Activated CD4-positive, alpha-beta T cell treated with anti-CD3 and anti-CD28 coated beads, Interleukin-10, Interleukin-2, amounts not matched to agents 100 ng/mL and 50 ng/mL, durations not matched to agents 16 hours and 8 hours (primary cell): Measurements from ENCODE around the gene DSCAM.

Experiments used
- DNase-seq: peaks from one replicate; pipeline ENCODE4 v3.0.0-alpha.2; 2020

The DSCAM gene

GRCh38 chr21:40438616-40439015 lies 408.3 kb downstream of the DSCAM start:
- DNase-seq = no peak

GRCh38 chr21:40436261-40436660 lies 410.7 kb downstream of the DSCAM start:
- DNase-seq = no peak

GRCh38 chr21:40433538-40433937 lies 413.4 kb downstream of the DSCAM start:
- peak; percentile 1 for DNase-seq

- no peak for DNase-seq
These were observed 421.0 kb downstream of the DSCAM start for GRCh38 chr21:40425981-40426380.

- no peak for DNase-seq
These were observed 423.9 kb downstream of the DSCAM start for GRCh38 chr21:40422896-40423635.

- no peak for DNase-seq
These were observed 425.8 kb downstream of the DSCAM start for GRCh38 chr21:40421121-40421520.

GRCh38 chr21:40416572-40416971 lies 430.4 kb downstream of the DSCAM start:
- DNase-seq = no peak

- no peak for DNase-seq
These were observed 438.4 kb downstream of the DSCAM start for GRCh38 chr21:40408561-40408960.

- no peak for DNase-seq
These were observed 442.6 kb downstream of the DSCAM start for GRCh38 chr21:40404396-40404800.

GRCh38 chr21:40402884-40403582 lies 443.9 kb downstream of the DSCAM start:
- no peak for DNase-seq

- DNase-seq = no peak
These were observed 451.2 kb downstream of the DSCAM start for GRCh38 chr21:40395732-40396131.

- no peak for DNase-seq
These were observed 453.9 kb downstream of the DSCAM start for GRCh38 chr21:40393066-40393465.

GRCh38 chr21:40388046-40388445 lies 458.9 kb downstream of the DSCAM start:
- DNase-seq = no peak

- DNase-seq = no peak
These were observed 459.8 kb downstream of the DSCAM start for GRCh38 chr21:40386981-40387747.

GRCh38 chr21:40386294-40386911 lies 460.6 kb downstream of the DSCAM start:
- DNase-seq = peak; percentile 51

GRCh38 chr21:40385883-40386282 lies 461.1 kb downstream of the DSCAM start:
- no peak for DNase-seq

- DNase-seq = no peak
These were observed 463.0 kb downstream of the DSCAM start for GRCh38 chr21:40383951-40384350.

- DNase-seq = no peak
These were observed 465.8 kb downstream of the DSCAM start for GRCh38 chr21:40381111-40381510.

GRCh38 chr21:40379881-40380810 lies 466.8 kb downstream of the DSCAM start:
- DNase-seq = no peak

- no peak for DNase-seq
These were observed 469.8 kb downstream of the DSCAM start for GRCh38 chr21:40377135-40377534.

GRCh38 chr21:40373761-40374160 lies 473.2 kb downstream of the DSCAM start:
- no peak for DNase-seq

- no peak for DNase-seq
These were observed 474.5 kb downstream of the DSCAM start for GRCh38 chr21:40372506-40372905.
